GM19193 (cell line): ENCODE data around the gene HARS2.

Source experiments
- POLR2A ChIP-seq: IDR thresholded peaks from 4 replicates; pipeline ENCODE4 v1.6.1; 2011; ENCODE audit not compliant: insufficient read depth, insufficient read length; ENCODE audit errors: extremely low read depth

The HARS2 gene

GRCh38 chr5:140677947-140678346 is 13.3 kb upstream of the HARS2 start:
- TF ChIP-seq POLR2A, result no peak

- no peak for TF ChIP-seq POLR2A
These were observed 12.3 kb upstream of the HARS2 start for GRCh38 chr5:140678993-140679392.

- no peak for TF ChIP-seq POLR2A
These were observed 801 bp upstream of the HARS2 start for GRCh38 chr5:140690376-140690932.

- TF ChIP-seq POLR2A, result no peak
These were observed 3.0 kb downstream of the HARS2 start for GRCh38 chr5:140694276-140694675.

GRCh38 chr5:140696891-140697492 is 5.7 kb downstream of the HARS2 start:
- TF ChIP-seq POLR2A, result no peak

- peak; percentile 84 for TF ChIP-seq POLR2A
These were observed 9.2 kb downstream of the HARS2 start, which contains the start of gene ZMAT2 for GRCh38 chr5:140700177-140701144. ZMAT2 (plus strand) TSS chr5:140700447; CDS start chr5:140700461, 14 bp downstream.

GRCh38 chr5:140707812-140708211 is 16.6 kb downstream of the HARS2 start:
- no peak for TF ChIP-seq POLR2A

- TF ChIP-seq POLR2A, result no peak
These were observed 19.8 kb downstream of the HARS2 start for GRCh38 chr5:140710899-140711552.

GRCh38 chr5:140711794-140712193 is 20.5 kb downstream of the HARS2 start:
- TF ChIP-seq POLR2A, result no peak

- no peak for TF ChIP-seq POLR2A
These were observed 22.4 kb downstream of the HARS2 start for GRCh38 chr5:140713562-140714094.

- TF ChIP-seq POLR2A, result no peak
These were observed 27.0 kb downstream of the HARS2 start for GRCh38 chr5:140718266-140718592.

- TF ChIP-seq POLR2A, result no peak
These were observed 34.7 kb downstream of the HARS2 start for GRCh38 chr5:140725799-140726471.

GRCh38 chr5:140733098-140733497 is 41.8 kb downstream of the HARS2 start:
- TF ChIP-seq POLR2A, result no peak

GRCh38 chr5:140734354-140734753 is 43.1 kb downstream of the HARS2 start:
- no peak for TF ChIP-seq POLR2A
